Measurements from ENCODE around the gene CFP.

Gene CFP

GRCh38 chrX:47596256-47596655 is 33.5 kb downstream of the CFP start:
- Histone ChIP-seq H3K9ac (no peak overlapping the region), H3K36me3 (ENCODE audit: insufficient read depth) (no peaks in the 10 kb centered on the region), H2AFZ (ENCODE audit: low read depth) (no peak overlapping the region), H3K4me1 (ENCODE audit: low read depth, poor library complexity, severe bottlenecking) (no peaks in the 10 kb centered on the region), H4K20me1 (ENCODE audit: insufficient read depth) (no peaks in the 10 kb centered on the region), H3K27ac (no peak overlapping the region), H3K27me3 (ENCODE audit: insufficient read depth, low read depth) (no peaks in the 10 kb centered on the region), H3K4me3 (IDR thresholded peaks at IDR 0.05; ENCODE audit: insufficient read depth, low read depth, low read length) (no peak overlapping the region), H3K4me2 (no peak overlapping the region), H3K79me2 (ENCODE audit: insufficient read depth, low read depth) (no peaks in the 10 kb centered on the region)
- no peak for TF ChIP-seq CTCF (conservative IDR thresholded peaks at IDR 0.05; ENCODE audit: low read depth, low read length)

- H3K4me2 ChIP-seq = no peak overlapping the region
- no peaks in the 10 kb centered on the region for H3K36me3 ChIP-seq (ENCODE audit: insufficient read depth)
- no peaks in the 10 kb centered on the region for H3K27me3 ChIP-seq (ENCODE audit: insufficient read depth, low read depth)
- H3K4me1 ChIP-seq (ENCODE audit: low read depth, poor library complexity, severe bottlenecking) = no peaks in the 10 kb centered on the region
- no peak overlapping the region for H3K9ac ChIP-seq
- H3K4me3 ChIP-seq (IDR thresholded peaks at IDR 0.05; ENCODE audit: insufficient read depth, low read depth, low read length) = no peak overlapping the region
- TF ChIP-seq CTCF (conservative IDR thresholded peaks at IDR 0.05; ENCODE audit: low read depth, low read length) = no peak
- no peak overlapping the region for H2AFZ ChIP-seq (ENCODE audit: low read depth)
- no peaks in the 10 kb centered on the region for H3K79me2 ChIP-seq (ENCODE audit: insufficient read depth, low read depth)
- no peaks in the 10 kb centered on the region for H4K20me1 ChIP-seq (ENCODE audit: insufficient read depth)
- H3K27ac ChIP-seq = no peak overlapping the region
These were observed 33.9 kb downstream of the CFP start for GRCh38 chrX:47595716-47596251.

- Histone ChIP-seq H3K4me1 (ENCODE audit: low read depth, poor library complexity, severe bottlenecking) (no peaks in the 10 kb centered on the region), H3K79me2 (ENCODE audit: insufficient read depth, low read depth) (no peaks in the 10 kb centered on the region), H3K27me3 (ENCODE audit: insufficient read depth, low read depth) (no peaks in the 10 kb centered on the region), H4K20me1 (ENCODE audit: insufficient read depth) (no peaks in the 10 kb centered on the region), H3K4me2 (no peak overlapping the region), H3K9ac (no peak overlapping the region), H2AFZ (ENCODE audit: low read depth) (no peak overlapping the region), H3K4me3 (IDR thresholded peaks at IDR 0.05; ENCODE audit: insufficient read depth, low read depth, low read length) (no peak overlapping the region), H3K27ac (no peak overlapping the region), H3K36me3 (ENCODE audit: insufficient read depth) (no peaks in the 10 kb centered on the region)
- TF ChIP-seq CTCF (conservative IDR thresholded peaks at IDR 0.05; ENCODE audit: low read depth, low read length) = no peak
These were observed 36.2 kb downstream of the CFP start for GRCh38 chrX:47593522-47593921.

GRCh38 chrX:47590984-47591383 is 38.7 kb downstream of the CFP start:
- Histone ChIP-seq H4K20me1 (ENCODE audit: insufficient read depth) (no peaks in the 10 kb centered on the region), H3K4me2 (no peak overlapping the region), H3K36me3 (ENCODE audit: insufficient read depth) (no peaks in the 10 kb centered on the region), H3K4me3 (IDR thresholded peaks at IDR 0.05; ENCODE audit: insufficient read depth, low read depth, low read length) (no peak overlapping the region), H3K79me2 (ENCODE audit: insufficient read depth, low read depth) (no peaks in the 10 kb centered on the region), H3K9ac (no peak overlapping the region), H3K27ac (no peak overlapping the region), H3K27me3 (ENCODE audit: insufficient read depth, low read depth) (no peaks in the 10 kb centered on the region), H3K4me1 (ENCODE audit: low read depth, poor library complexity, severe bottlenecking) (no peaks in the 10 kb centered on the region), H2AFZ (ENCODE audit: low read depth) (no peak overlapping the region)
- TF ChIP-seq CTCF (conservative IDR thresholded peaks at IDR 0.05; ENCODE audit: low read depth, low read length) = no peak

Measured in KMS-11 (cell line).